Lower leg skin (tissue), 3 donors: Measurements from ENCODE around the gene SLC10A3.

Source experiments
- CTCF ChIP-seq, 3 donors: fragments of 450-650 bp; IDR thresholded peaks; one replicate each; pipeline ENCODE4 v1.5.1; 2016; ENCODE audit warnings: antibody characterized with exemption in 3 of 3, mild to moderate bottlenecking in 3 of 3, moderate library complexity in 2 of 3
- POLR2A ChIP-seq, 2 donors: fragments of 450-650 bp; IDR thresholded peaks; one replicate each; pipeline ENCODE4 v1.6.1; 2016 to 2017; ENCODE audit warnings: antibody characterized with exemption in 2 of 2, mild to moderate bottlenecking in 1 of 2, moderate library complexity in 1 of 2

DNA sequence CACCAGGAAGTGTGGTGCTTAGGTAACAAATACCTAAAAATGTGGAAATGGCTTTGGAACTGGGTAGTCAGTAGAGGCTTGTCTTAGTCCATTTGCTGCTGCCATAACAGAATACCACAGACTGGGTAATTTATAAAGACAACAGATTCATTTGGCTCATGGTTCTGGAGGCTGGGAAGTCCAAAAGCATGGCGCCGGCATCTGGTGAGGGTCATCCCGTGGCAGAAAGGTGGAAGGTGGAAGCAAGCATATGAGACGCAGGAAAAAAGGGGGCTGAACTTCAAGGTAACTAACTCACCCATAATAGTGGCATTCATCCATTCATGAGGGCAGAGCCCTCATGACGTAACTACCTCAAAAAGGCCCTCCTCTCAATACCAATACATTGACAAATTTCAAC lies 19.0 kb upstream of the SLC10A3 start:
- TF ChIP-seq POLR2A (IDR thresholded peaks at IDR 0.05) (no peak), CTCF (IDR thresholded peaks at IDR 0.05) (no peak)
